A549 (cell line): ENCODE results near the gene KATNIP.

Source experiments
- CEBPB ChIP-seq, 2 experiments: fragments of >200 bp in 1 of 2; sonication (Bioruptor Twin) in 1 of 2; formaldehyde crosslinking in 1 of 2; IDR thresholded peaks; 2 replicates each; pipeline ENCODE4 v1.6.1; 2012 to 2016
- CHD4 ChIP-seq: fragments of 200-600 bp; sonication (generic); IDR thresholded peaks from 2 replicates; pipeline ENCODE4 v1.6.1; 2016; ENCODE audit warnings: antibody characterized with exemption, mild to moderate bottlenecking, borderline replicate concordance
- EP300 ChIP-seq, 2 experiments: fragments of >200 bp; sonication (Bioruptor Twin); formaldehyde crosslinking; IDR thresholded peaks; 2 replicates in 1 of 2; 3 replicates in 1 of 2; pipeline ENCODE4 v1.6.1; 2016 to 2017
- JUN ChIP-seq, 2 experiments: fragments of >200 bp; sonication (Bioruptor Twin); formaldehyde crosslinking; IDR thresholded peaks; 2 replicates in 1 of 2; 3 replicates in 1 of 2; pipeline ENCODE4 v1.6.1; 2016 to 2017
- JUNB ChIP-seq: fragments of >200 bp; sonication (Bioruptor Twin); formaldehyde crosslinking; IDR thresholded peaks from 2 replicates; pipeline ENCODE4 v1.6.1; 2016
- MAFK ChIP-seq: fragments of 450-650 bp; IDR thresholded peaks from 2 replicates; pipeline ENCODE4 v1.6.1; 2014; ENCODE audit not compliant: partially characterized antibody
- POLR2A ChIP-seq: IDR thresholded peaks from 2 replicates; pipeline ENCODE4 v1.6.1; 2012; ENCODE audit warnings: mild to moderate bottlenecking, low read length
- SMC3 ChIP-seq: fragments of >200 bp; sonication (Bioruptor Twin); formaldehyde crosslinking; IDR thresholded peaks from 3 replicates; pipeline ENCODE4 v1.6.1; 2018; ENCODE audit warnings: inconsistent platforms
- TF ChIP-seq, protein P1 (sequence below): fragments of >200 bp; sonication (Bioruptor Twin); formaldehyde crosslinking; IDR thresholded peaks from 3 replicates; pipeline ENCODE4 v1.5.1; 2016
- TF ChIP-seq, protein P2 (sequence below): fragments of 250-450 bp; sonication (Bioruptor Pico); IDR thresholded peaks from 2 replicates; pipeline ENCODE4 v1.5.0; 2020; ENCODE audit warnings: low read depth, mild to moderate bottlenecking, moderate library complexity

DNA sequence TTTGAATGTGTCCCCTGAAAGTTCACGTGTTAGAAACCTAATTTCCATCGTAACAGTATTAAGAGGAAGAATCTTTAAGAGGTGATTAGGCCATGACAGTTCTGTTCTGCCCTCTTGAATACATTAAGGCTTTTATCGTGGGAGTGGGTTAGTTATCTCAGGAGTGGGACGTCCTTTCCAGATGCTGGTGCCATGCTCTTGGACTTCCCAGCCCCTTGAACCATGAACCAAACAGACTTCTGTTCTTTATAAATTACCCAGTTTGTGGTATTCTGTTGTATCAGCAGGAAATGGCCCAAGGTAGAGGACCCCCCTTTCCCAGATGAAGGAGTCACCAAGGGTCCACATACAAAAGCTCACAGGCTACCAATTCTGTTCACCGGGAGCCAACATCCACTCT lies 10.3 kb upstream of the KATNIP start:
- no peak for TF ChIP-seq CEBPB (IDR thresholded peaks at IDR 0.05)
- TF ChIP-seq, protein P1, sequence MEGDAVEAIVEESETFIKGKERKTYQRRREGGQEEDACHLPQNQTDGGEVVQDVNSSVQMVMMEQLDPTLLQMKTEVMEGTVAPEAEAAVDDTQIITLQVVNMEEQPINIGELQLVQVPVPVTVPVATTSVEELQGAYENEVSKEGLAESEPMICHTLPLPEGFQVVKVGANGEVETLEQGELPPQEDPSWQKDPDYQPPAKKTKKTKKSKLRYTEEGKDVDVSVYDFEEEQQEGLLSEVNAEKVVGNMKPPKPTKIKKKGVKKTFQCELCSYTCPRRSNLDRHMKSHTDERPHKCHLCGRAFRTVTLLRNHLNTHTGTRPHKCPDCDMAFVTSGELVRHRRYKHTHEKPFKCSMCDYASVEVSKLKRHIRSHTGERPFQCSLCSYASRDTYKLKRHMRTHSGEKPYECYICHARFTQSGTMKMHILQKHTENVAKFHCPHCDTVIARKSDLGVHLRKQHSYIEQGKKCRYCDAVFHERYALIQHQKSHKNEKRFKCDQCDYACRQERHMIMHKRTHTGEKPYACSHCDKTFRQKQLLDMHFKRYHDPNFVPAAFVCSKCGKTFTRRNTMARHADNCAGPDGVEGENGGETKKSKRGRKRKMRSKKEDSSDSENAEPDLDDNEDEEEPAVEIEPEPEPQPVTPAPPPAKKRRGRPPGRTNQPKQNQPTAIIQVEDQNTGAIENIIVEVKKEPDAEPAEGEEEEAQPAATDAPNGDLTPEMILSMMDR: no peak
- TF ChIP-seq, protein P2, sequence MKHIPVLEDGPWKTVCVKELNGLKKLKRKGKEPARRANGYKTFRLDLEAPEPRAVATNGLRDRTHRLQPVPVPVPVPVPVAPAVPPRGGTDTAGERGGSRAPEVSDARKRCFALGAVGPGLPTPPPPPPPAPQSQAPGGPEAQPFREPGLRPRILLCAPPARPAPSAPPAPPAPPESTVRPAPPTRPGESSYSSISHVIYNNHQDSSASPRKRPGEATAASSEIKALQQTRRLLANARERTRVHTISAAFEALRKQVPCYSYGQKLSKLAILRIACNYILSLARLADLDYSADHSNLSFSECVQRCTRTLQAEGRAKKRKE (CRISPR knock-in tag): no peak
- TF ChIP-seq CHD4: no peak
- no peak for TF ChIP-seq JUNB
- no peak for TF ChIP-seq EP300 (IDR thresholded peaks at IDR 0.05)
- TF ChIP-seq JUN (IDR thresholded peaks at IDR 0.05): no peak
- TF ChIP-seq SMC3: no peak
- TF ChIP-seq MAFK: no peak
- TF ChIP-seq POLR2A: no peak
